RPMI8226 (cell line): ENCODE measurements around the gene RLN1.
"Not testable (repeated sequence)": the region's sequence is repeated elsewhere in the genome, so short reads cannot be mapped to it uniquely, and the experiment has no call there.

ENCODE experiments used
- DNase-seq: peaks from one replicate; pipeline ENCODE4 v3.0.0-alpha.2; 2015

The RLN1 gene

DNA sequence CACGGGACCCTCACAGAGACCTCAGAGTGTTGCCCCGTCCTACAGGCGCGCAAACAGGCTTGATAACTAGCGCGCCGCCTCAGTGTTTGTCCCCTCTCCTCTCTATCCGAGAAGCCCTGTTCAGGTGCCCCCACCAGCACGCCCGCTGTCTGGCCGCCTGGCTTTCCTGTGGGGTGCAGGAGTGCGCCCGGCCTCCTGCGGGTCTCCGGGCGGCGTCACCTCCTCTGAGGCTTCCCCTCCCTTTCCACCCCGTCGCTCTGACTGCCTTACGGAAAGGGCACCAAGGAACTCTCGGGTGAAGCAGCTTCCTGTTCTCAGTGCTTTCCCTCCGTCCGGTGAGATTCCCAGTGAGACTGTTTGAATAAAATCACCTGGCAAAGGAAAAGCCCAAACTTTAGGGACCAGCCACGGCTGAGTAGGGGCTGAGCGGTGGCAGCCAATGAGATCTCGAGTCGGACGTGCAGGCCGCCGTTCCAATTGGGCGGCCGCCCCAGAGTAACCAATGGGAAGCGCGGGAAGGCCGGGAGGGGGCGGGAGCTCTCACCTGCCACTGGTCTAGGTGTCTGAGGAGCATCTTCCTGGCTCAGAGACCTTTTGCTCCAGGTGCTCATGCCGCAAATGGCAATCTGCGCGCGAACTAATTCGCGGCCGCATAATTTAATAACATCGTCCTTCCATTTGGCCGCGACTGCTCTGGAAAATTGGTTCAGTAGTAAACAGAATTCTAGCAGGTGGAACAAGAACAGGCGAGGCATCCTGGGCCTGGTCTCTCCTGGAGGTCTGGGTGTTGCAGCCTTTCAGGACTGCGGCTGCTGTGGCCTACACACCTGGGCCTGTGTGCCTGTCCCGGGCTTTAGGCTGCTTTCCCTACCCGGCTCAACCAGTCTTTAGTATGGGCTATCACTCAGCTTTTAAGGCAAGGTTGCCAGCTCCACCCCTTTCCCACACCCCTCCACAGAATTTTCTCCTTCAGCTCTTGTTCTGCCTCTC lies at the start of gene RLN1:
RLN1 (minus strand) TSS at position 885 of the 990 bp plus-strand sequence; CDS start at position 755, 130 bp downstream.
- DNase-seq, result not testable (repeated sequence)

- DNase-seq, result no peak
Observed at GRCh38 chr9:5389109-5389732, 49.5 kb upstream of the RLN1 start.

- peak; percentile 9 for DNase-seq
Observed at GRCh38 chr9:5388026-5388819, 48.5 kb upstream of the RLN1 start.

GRCh38 chr9:5384436-5384835 lies 44.8 kb upstream of the RLN1 start:
- DNase-seq, result no peak

DNA sequence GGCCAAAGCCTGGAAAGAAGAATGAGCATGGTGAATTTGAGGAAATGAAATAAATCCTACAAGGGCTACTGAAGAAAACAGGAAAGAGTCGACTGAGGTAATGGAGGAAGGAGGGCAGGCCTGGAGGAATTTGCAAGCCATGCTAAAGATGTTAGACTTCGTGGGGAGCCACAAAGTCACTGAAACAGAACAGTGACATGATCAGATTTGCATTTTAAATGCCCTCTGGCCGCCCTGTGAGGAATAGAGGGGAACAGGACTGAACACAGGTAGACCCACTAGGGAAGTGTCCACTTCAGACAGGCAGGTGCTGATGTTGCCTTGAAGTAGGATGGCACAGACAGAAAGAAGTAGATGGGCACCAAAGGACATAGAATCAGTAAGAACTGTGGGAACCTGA lies 42.8 kb upstream of the RLN1 start:
- no peak for DNase-seq

DNA sequence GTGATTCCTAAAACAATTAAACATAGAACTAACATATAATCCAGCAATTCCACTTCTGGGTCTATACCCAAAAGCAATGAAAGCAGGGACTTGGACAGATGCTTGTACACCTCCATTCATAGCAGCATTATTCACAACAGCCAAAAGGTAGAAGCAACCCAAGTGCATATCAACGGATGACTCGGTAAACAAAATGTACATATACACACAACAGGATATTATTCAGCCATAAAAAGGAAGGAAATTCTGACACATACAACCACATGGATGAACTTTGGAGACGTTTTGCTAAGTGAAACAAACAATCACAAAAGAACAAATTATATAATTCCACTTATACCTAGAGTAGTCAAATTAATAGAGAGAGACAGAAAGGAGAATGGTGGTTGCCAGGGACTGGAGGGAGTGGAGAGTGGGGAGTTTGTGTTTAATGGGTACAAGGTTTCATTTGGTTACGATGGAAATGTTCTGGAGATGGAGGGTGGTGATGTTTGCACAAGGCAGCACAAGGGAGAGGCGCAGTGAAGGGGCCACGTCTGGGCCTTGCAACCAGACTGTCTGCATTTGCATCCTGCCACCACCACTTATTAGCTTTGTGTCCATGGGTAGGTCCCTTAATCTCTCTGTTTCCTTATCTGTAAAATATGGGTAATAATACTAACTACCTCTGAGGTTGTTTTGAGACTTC lies 36.3 kb upstream of the RLN1 start:
- DNase-seq, result no peak

DNA sequence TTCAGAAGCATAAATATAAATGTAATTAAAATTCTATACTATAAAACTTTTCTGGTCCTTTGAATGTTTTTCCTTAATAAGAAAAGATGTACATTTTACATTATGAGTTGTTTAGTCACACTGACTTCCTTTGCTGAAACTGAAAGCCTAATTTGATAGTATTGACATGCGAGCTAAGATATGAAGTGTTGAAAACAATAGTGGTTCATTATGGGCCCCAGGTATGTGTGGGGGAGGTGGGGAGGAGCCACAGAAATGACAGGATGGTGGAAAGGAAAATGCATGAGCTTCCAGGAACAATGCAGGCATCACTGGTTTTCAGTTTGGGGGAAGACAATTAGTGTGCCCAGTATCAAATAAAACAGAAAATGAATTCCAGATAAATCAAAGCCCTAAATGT lies 35.4 kb upstream of the RLN1 start:
- no peak for DNase-seq

- DNase-seq, result no peak
Observed at GRCh38 chr9:5364294-5365024, 24.8 kb upstream of the RLN1 start.

- DNase-seq, result no peak
Observed at GRCh38 chr9:5361326-5362010, 21.8 kb upstream of the RLN1 start.

DNA sequence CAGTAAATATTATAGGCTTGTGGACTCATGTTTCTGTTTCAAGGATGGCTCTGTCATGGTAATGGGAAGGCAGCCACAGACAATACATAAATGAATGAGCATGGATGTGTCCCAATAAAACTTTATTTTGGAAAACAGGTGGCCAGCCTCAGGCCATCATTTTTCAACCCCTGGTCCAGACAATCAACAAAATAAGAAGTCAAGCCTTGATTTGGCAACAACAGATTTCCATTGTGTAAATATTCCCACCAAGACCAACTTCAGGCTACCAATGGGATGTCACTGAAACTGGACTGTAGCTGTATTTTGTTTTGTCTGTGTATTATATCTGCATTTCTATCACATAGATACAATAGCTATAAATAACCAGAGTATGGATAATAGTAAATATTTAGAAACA lies 20.7 kb upstream of the RLN1 start:
- no peak for DNase-seq

DNA sequence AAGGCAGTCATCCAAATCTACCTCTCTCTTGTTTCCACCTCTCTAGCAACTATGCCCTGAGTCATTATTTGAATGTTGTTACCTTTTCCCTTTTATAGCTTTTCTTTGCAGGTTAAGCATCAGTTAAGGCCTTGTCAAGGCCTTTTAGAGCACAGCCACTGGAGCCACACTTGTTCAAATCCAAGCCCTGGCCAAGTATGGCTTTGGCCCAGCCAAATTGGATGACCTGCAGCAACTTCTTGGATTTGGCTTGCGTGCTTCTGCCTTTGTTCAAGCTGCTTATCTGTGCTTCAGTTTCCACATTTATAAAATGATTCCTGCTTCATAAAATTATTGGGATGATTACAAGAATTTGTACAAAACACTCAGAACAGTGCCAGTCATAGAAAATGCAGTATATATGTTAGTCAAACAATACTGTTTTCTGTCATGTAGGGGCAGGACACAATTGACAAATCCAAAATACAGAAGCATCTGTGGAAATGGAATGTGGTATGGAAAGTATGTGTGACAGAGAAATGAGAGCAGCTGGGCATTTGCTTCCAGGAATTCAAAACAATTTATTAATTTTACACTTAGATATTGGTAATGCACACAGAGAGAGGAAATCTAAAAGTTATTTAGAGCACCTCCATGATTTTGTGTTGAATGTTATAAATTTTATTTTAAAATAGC lies 17.9 kb upstream of the RLN1 start:
- DNase-seq, result no peak

- DNase-seq, result no peak
Observed at GRCh38 chr9:5355817-5356216, 16.1 kb upstream of the RLN1 start.

- DNase-seq, result no peak
Observed at GRCh38 chr9:5355226-5355625, 15.6 kb upstream of the RLN1 start.

DNA sequence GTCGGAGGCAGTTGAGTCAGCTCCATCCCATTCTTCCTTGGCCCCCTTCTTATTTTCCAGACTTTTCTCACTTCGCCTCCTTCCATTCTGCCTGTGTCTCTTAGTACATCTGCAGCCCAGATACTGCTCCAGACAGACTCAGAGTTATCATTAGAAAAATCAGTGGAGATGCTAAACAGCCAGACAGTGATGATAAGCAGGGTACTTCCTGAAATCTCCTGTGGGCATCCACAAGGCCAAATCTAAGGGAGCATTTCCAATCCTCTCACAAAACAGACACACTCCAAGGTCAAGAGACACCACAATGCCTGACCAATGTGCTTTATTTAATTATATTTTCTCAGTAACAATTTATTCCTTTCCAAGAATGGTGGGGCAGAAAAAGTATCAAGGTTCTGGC lies 14.5 kb upstream of the RLN1 start:
- no peak for DNase-seq

GRCh38 chr9:5352637-5353248 lies 13.1 kb upstream of the RLN1 start:
- DNase-seq, result no peak

DNA sequence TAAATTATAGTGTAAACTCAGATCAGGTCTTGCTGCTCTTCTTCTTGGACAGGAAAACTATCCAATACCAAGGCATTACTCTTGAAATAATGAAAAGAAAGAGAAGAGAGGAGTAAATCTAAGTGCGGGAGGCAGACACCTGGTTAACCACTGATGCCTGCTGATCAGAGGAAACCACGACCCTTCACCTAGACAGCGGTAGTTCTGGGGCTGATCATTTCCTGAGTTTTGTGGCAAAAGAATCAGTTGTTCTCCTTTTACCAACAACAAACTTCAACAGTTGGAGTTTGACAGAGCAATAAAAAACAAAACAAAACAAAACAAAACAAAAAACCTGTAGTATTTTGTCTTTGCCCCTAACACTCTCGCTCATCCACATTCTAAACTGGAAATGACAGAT lies 3.0 kb downstream of the RLN1 start:
- no peak for DNase-seq

DNA sequence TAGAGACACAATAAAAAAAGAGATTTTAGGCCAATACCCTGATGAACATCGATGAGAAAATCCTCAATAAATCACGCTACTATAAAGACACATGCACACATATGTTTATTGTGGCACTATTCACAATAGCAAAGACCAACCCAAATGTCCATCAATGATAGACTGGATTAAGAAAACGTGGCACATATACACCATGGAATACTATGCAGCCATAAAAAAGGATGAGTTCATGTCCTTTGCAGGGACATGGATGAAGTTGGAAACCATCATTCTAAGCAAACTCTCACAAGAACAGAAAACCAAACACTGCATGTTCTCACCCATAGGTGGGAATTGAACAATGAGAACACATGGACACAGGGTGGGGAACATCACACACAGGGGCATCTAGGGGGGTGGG lies 8.4 kb downstream of the RLN1 start:
- DNase-seq, result not testable (repeated sequence)

DNA sequence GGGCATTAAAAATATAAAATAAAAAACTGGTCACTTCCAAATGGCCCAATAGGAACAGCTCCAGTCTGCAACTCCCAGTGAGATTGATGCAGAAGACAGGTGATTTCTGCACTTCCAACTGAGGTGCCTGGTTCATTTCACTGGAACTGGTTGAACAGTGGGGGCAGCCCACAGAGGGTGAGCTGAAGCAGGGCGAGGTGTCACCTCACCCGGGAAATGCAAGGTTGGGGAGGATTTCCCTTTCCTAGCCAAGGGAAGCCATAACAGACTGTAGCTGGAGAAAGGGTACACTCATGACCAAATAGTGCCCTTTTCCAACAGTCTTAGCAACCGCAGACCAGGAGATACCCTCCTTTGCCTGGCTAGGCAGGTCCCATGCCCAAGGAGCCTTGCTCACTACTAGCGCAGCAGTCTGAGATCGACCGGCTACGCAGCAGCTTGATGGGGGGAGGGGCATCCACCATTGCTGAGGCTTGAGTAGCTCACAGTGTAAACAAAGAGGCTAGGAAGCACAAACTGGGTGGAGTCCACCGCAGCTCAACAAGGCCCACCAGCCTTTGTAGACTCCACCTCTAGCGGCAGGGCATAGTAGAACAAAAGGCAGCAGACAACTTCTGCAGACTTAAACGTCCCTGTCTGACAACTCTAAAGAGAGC lies 12.7 kb downstream of the RLN1 start:
- DNase-seq, result no peak

DNA sequence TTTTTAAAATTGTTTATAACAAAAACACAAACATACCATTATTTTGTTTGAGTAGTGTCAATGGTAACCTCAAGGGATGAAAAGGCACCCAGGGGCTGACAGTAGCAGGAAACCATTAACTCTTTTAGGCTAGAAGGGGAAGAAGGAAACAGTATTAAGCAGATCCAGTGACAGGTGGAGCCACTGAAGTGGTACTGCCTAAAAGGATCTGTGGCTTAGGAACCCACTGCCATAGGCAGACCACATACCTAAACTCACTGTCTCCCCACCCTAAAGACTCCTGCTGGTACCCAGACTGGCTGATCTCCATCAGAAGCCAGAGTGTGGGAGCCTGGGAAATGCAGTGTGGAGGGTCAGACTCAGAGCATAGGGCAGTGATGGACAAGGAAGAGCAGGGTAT lies 13.5 kb downstream of the RLN1 start:
- DNase-seq, result no peak

DNA sequence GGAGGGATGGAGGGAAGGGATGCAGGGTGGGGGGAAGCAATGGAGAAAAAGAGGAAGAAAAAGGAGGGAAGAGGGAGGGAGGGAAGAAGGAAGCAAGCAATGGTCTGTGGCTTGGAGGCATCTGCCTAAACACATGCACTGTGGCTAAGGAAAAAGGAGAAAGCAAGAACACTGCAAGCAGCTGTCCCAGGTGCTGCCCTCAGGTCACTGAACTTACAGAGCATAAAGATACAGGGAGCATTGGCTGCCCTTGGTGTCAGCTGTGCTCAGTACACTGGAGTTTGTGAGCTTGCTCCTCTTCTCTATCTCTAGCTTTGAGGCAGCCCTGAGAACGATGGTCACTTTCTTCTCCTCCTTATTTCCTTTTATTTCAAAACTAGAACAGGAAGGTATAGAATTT lies 18.1 kb downstream of the RLN1 start:
- DNase-seq, result not testable (repeated sequence)
